Parathyroid adenoma (tissue), 2 donors: ENCODE data around the gene MNS1.

Experiments used
- H2AFZ ChIP-seq: fragments of 300-600 bp; sonication (generic); one replicate; pipeline ENCODE4 v1.7.0; 2017; ENCODE audit warnings: antibody characterized with exemption, mild to moderate bottlenecking
- H3K27ac ChIP-seq: fragments of 300-600 bp; sonication (generic); one replicate; pipeline ENCODE4 v1.7.0; 2017
- H3K27me3 ChIP-seq: fragments of 300-600 bp; sonication (generic); one replicate; pipeline ENCODE4 v1.7.0; 2017; ENCODE audit warnings: low read length; ENCODE audit not compliant: control insufficient read depth, insufficient read depth
- H3K36me3 ChIP-seq: fragments of 300-600 bp; sonication (generic); one replicate; pipeline ENCODE4 v1.7.0; 2017; ENCODE audit warnings: low read length; ENCODE audit not compliant: control insufficient read depth, insufficient read depth
- H3K4me1 ChIP-seq: fragments of 300-600 bp; sonication (generic); one replicate; pipeline ENCODE4 v1.7.0; 2017; ENCODE audit warnings: control low read depth
- H3K4me2 ChIP-seq: fragments of 300-600 bp; sonication (generic); one replicate; pipeline ENCODE4 v1.7.0; 2017; ENCODE audit warnings: low read length
- H3K4me3 ChIP-seq: fragments of 300-600 bp; sonication (generic); one replicate; pipeline ENCODE4 v1.7.0; 2017; ENCODE audit warnings: low read depth, low read length
- H3K79me2 ChIP-seq: fragments of 300-600 bp; sonication (generic); one replicate; pipeline ENCODE4 v1.7.0; 2017; ENCODE audit warnings: control low read depth
- H3K9ac ChIP-seq: fragments of 300-600 bp; sonication (generic); one replicate; pipeline ENCODE4 v1.7.0; 2017; ENCODE audit warnings: mild to moderate bottlenecking
- H3K9me3 ChIP-seq: fragments of 300-600 bp; sonication (generic); one replicate; pipeline ENCODE4 v1.7.0; 2017; ENCODE audit warnings: low read length; ENCODE audit not compliant: control insufficient read depth
- CTCF ChIP-seq: fragments of 300-600 bp; sonication (generic); IDR thresholded peaks from one replicate; pipeline ENCODE4 v1.7.0; 2017; ENCODE audit warnings: antibody characterized with exemption, mild to moderate bottlenecking
- donor health status: primary hyperparathyroidism.

Gene MNS1

GRCh38 chr15:56459096-56459495, 5.8 kb downstream of the MNS1 start:
- no peak overlapping the region for H3K27ac ChIP-seq
- no peak overlapping the region for H3K9ac ChIP-seq
- H3K9me3 ChIP-seq: no peaks in the 10 kb centered on the region
- H3K4me3 ChIP-seq: no peak overlapping the region
- no peak for TF ChIP-seq CTCF
- no peaks in the 10 kb centered on the region for H3K36me3 ChIP-seq
- H3K4me1 ChIP-seq: no peaks in the 10 kb centered on the region
- H3K4me2 ChIP-seq: no peak overlapping the region
- no peaks in the 10 kb centered on the region for H3K27me3 ChIP-seq
- H3K79me2 ChIP-seq: no peaks in the 10 kb centered on the region
- H2AFZ ChIP-seq: no peak overlapping the region

- TF ChIP-seq CTCF: no peak
- Histone ChIP-seq H3K36me3 (no peaks in the 10 kb centered on the region), H3K27ac (no peak overlapping the region), H2AFZ (no peak overlapping the region), H3K79me2 (no peaks in the 10 kb centered on the region), H3K4me3 (no peak overlapping the region), H3K27me3 (no peaks in the 10 kb centered on the region), H3K9me3 (no peaks in the 10 kb centered on the region), H3K4me1 (no peaks in the 10 kb centered on the region), H3K4me2 (no peak overlapping the region), H3K9ac (no peak overlapping the region)
Measured at GRCh38 chr15:56456229-56456628, 8.7 kb downstream of the MNS1 start.

GRCh38 chr15:56454836-56455235, 10.1 kb downstream of the MNS1 start:
- Histone ChIP-seq H3K36me3 (no peaks in the 10 kb centered on the region), H3K9me3 (no peaks in the 10 kb centered on the region), H3K4me1 (no peaks in the 10 kb centered on the region), H3K9ac (no peak overlapping the region), H3K27ac (no peak overlapping the region), H2AFZ (no peak overlapping the region), H3K4me2 (no peak overlapping the region), H3K27me3 (no peaks in the 10 kb centered on the region), H3K4me3 (no peak overlapping the region), H3K79me2 (no peaks in the 10 kb centered on the region)
- no peak for TF ChIP-seq CTCF

- Histone ChIP-seq H3K4me3 (no peak overlapping the region), H3K79me2 (no peaks in the 10 kb centered on the region), H3K27ac (no peak overlapping the region), H3K9ac (no peak overlapping the region), H3K36me3 (no peaks in the 10 kb centered on the region), H3K4me1 (no peaks in the 10 kb centered on the region), H3K4me2 (no peak overlapping the region), H3K27me3 (no peaks in the 10 kb centered on the region), H3K9me3 (no peaks in the 10 kb centered on the region), H2AFZ (no peak overlapping the region)
- TF ChIP-seq CTCF: no peak
Measured at GRCh38 chr15:56445746-56446145, 19.2 kb downstream of the MNS1 start.

- Histone ChIP-seq H3K36me3 (no peaks in the 10 kb centered on the region), H2AFZ (no peak overlapping the region), H3K4me1 (no peaks in the 10 kb centered on the region), H3K79me2 (no peaks in the 10 kb centered on the region), H3K9me3 (no peaks in the 10 kb centered on the region), H3K4me2 (no peak overlapping the region), H3K9ac (no peak overlapping the region), H3K27ac (no peak overlapping the region), H3K27me3 (no peaks in the 10 kb centered on the region), H3K4me3 (no peak overlapping the region)
- no peak for TF ChIP-seq CTCF
Measured at GRCh38 chr15:56442354-56442753, 22.6 kb downstream of the MNS1 start.
